HepG2 (cell line): ENCODE measurements around the gene AP2A2. TPM values are rescaled to one million over a fixed set of nuclear protein-coding genes. Genes with fewer than 3 reads are reported as not detected.

Source experiments
- ATAC-seq: fragments of 200-7000 bp; cut with Tn5 transposase; 3 replicates; pipeline ENCODE4 v1.9.1; 2020; ENCODE audit warnings: mild to moderate bottlenecking, moderate library complexity
- BruUV-seq: library from RNA; stranded (reverse); fragments of 400-500 nt; replicated peaks from 2 replicates; lab custom pipeline; 2021; lab: Mats Ljungman, UMichigan
- CTCF ChIA-PET: fragments of 300-600 bp; formaldehyde crosslinking; extraction: SDS; loops from one replicate; lab custom pipeline; 2021; ENCODE audit warnings: low total read pairs, inconsistent platforms, low intra/inter-chr PET ratio; lab: Yijun Ruan, JAX
- POLR2A ChIA-PET: fragments of 350-600 bp; sonication (Branson Sonifier 250); formaldehyde crosslinking; loops from one replicate; lab custom pipeline; 2020; ENCODE audit warnings: antibody characterized with exemption, inconsistent platforms; lab: Yijun Ruan, JAX
- DNase-seq: peaks from one replicate; pipeline ENCODE4 v3.0.0-alpha.2; 2015; ENCODE audit warnings: low spot score
- FAIRE-seq: peaks from 3 replicates; lab custom pipeline; 2011; peaks lifted over from hg19 to GRCh38; lab: Jason Lieb, UNC
- H2AFZ ChIP-seq: one replicate; pipeline ENCODE4 v1.6.1; 2011; ENCODE audit warnings: low read length, inconsistent platforms
- H3K27ac ChIP-seq: fragments of 300-600 bp; 3 replicates; pipeline ENCODE4 v1.8.0; 2011; ENCODE audit warnings: mixed run types, mild to moderate bottlenecking, mixed read lengths, low read length, inconsistent platforms; ENCODE audit not compliant: insufficient read depth; ENCODE audit errors: extremely low read length
- H3K27me3 ChIP-seq, 2 experiments: fragments of 200-600 bp in 1 of 2; 2 replicates in 1 of 2; 3 replicates in 1 of 2; pipeline versions ENCODE4 v1.6.0 to v1.8.0; 2011; ENCODE audit warnings: low read length in 2 of 2, mild to moderate bottlenecking in 2 of 2, moderate library complexity in 2 of 2, inconsistent platforms in 1 of 2; ENCODE audit not compliant: insufficient read depth in 2 of 2, control insufficient read depth in 1 of 2
- H3K36me3 ChIP-seq, 2 experiments: fragments of 200-600 bp in 1 of 2; replicated peaks in 1 of 2; 2 replicates in 1 of 2; 3 replicates in 1 of 2; pipeline versions ENCODE4 v1.5.1 to v1.8.0; 2011; ENCODE audit warnings: low read length in 2 of 2, inconsistent platforms in 1 of 2; ENCODE audit not compliant: insufficient read depth in 2 of 2, control insufficient read depth in 1 of 2
- H3K4me1 ChIP-seq: 2 replicates; pipeline ENCODE4 v1.5.1; 2012; ENCODE audit warnings: low read length, inconsistent platforms; ENCODE audit not compliant: insufficient read depth
- H3K4me2 ChIP-seq: 2 replicates; pipeline ENCODE4 v1.6.0; 2011; ENCODE audit warnings: low read depth, low read length, inconsistent platforms
- H3K4me3 ChIP-seq, 3 experiments: fragments of 200-600 bp in 1 of 3; sonication (generic), shearing (Covaris generic) in 1 of 3; replicated peaks in 1 of 3; 2 replicates each; pipeline ENCODE4 v1.5.1; 2011 to 2016; ENCODE audit warnings: low read length in 3 of 3, inconsistent platforms in 2 of 3, low read depth in 2 of 3, mild to moderate bottlenecking in 2 of 3, control low read depth in 1 of 3, mixed read lengths in 1 of 3; ENCODE audit not compliant: insufficient read depth in 1 of 3
- H3K79me2 ChIP-seq: one replicate; pipeline ENCODE4 v1.6.1; 2011; ENCODE audit warnings: low read length, inconsistent platforms; ENCODE audit not compliant: insufficient read depth
- H3K9ac ChIP-seq: 2 replicates; pipeline ENCODE4 v1.6.0; 2011; ENCODE audit warnings: mild to moderate bottlenecking, low read depth, low read length, inconsistent platforms; ENCODE audit not compliant: insufficient read depth
- H3K9me3 ChIP-seq: 2 replicates; pipeline ENCODE4 v1.5.1; 2012; ENCODE audit warnings: mild to moderate bottlenecking, low read length
- H4K20me1 ChIP-seq: 2 replicates; pipeline ENCODE4 v1.6.0; 2011; ENCODE audit warnings: inconsistent platforms, mild to moderate bottlenecking, low read length, moderate library complexity; ENCODE audit not compliant: insufficient read depth
- MIER2 ChIP-seq: IDR thresholded peaks from 2 replicates; pipeline ENCODE4 v1.6.1; 2016; ENCODE audit warnings: missing biosample characterization, missing genetic modification reagents
- MTERF4 ChIP-seq: sonication (generic); formaldehyde crosslinking; IDR thresholded peaks from 2 replicates; pipeline ENCODE4 v1.8.0; 2023; ENCODE audit warnings: mild to moderate bottlenecking, missing genetic modification reagents
- NRL ChIP-seq: sonication (generic); formaldehyde crosslinking; IDR thresholded peaks from 2 replicates; pipeline ENCODE4 v1.5.0; 2020; ENCODE audit warnings: missing genetic modification reagents, mild to moderate bottlenecking, moderate library complexity, borderline replicate concordance
- RBAK ChIP-seq: sonication (generic); formaldehyde crosslinking; IDR thresholded peaks from 2 replicates; pipeline ENCODE4 v1.5.1; 2020; ENCODE audit warnings: mild to moderate bottlenecking, missing genetic modification reagents
- RBM22 ChIP-seq: fragments of 200-400 bp; formaldehyde crosslinking; optimal IDR thresholded peaks from 2 replicates; pipeline ENCODE3; 2017; ENCODE audit warnings: mild to moderate bottlenecking, low read length, moderate library complexity
- THAP11 ChIP-seq: IDR thresholded peaks from 2 replicates; pipeline ENCODE4 v1.6.1; 2016; ENCODE audit warnings: missing biosample characterization, missing genetic modification reagents
- ZFP82 ChIP-seq: sonication (generic); formaldehyde crosslinking; IDR thresholded peaks from 2 replicates; pipeline ENCODE4 v1.5.1; 2020; ENCODE audit warnings: mild to moderate bottlenecking, missing genetic modification reagents, borderline replicate concordance
- ZNF687 ChIP-seq: sonication (generic); formaldehyde crosslinking; IDR thresholded peaks from 2 replicates; pipeline ENCODE4 v1.5.1; 2020; ENCODE audit warnings: mild to moderate bottlenecking, missing genetic modification reagents, moderate library complexity
- WGBS: methylation state at CpG from one replicate; pipeline ENCODE4 v1.1.6; 2017; ENCODE audit warnings: low lambda C conversion rate; 5-methylcytosine and 5-hydroxymethylcytosine counted together
- in situ Hi-C: cut with HindIII; loops from 2 replicates; pipeline ENCODE4 v1.10.0; 2017; ENCODE audit warnings: low pct_unique_long_range_greater_than_20kb; ENCODE audit not compliant: extremely low pct_ligation_motif_present
- intact Hi-C: fragments of 100-400 bp; cut with micrococcal nuclease; formaldehyde crosslinking; loops from one replicate; pipeline ENCODE4 v1.10.0; 2022; ENCODE audit not compliant: unreplicated experiment
- polyA plus RNA-seq, 8 experiments: library from polyadenylated mRNA; depleted of rRNA in 3 of 8; stranded (reverse) in 7 of 8; unstranded in 1 of 8; fragments of >200 nt; fragmentation: Illumina TruSeq in 4 of 8; extraction: Trizol in 4 of 8; gene quantifications; 2 replicates each; pipeline versions ENCODE4 v1.2.1 to v1.2.3, GENCODE V29; 2011 to 2016; ENCODE audit warnings: low read depth in 4 of 8, missing spikeins in 1 of 8, mixed read lengths in 1 of 8; ENCODE audit not compliant: insufficient read depth in 1 of 8
- total RNA-seq, 5 experiments: library from RNA; depleted of rRNA; stranded (reverse); fragments of >200 nt; fragmentation: Illumina TruSeq; extraction: Trizol; gene quantifications; 2 replicates each; pipeline ENCODE4 v1.2.3, GENCODE V29; 2016; ENCODE audit warnings: low read depth in 1 of 5

AP2A2 gene
- total and polyA plus RNA-seq, 2 of the 13 experiments (the other 11 are each of a cell fraction or from before 2014, with no cell fraction given), result 25.7 to 75.7 TPM

GRCh38 chr11:914747-915501, 10.7 kb upstream of the AP2A2 start (continued):
- TF ChIP-seq RBAK (CRISPR knock-in tag) (no peak), MIER2 (no peak), MTERF4 (CRISPR knock-in tag) (no peak), ZFP82 (CRISPR knock-in tag) (no peak), THAP11 (CRISPR knock-in tag) (0 out of 2 replicates have a peak, but pooled peaks have one; percentile 45)

- no peaks in the 10 kb centered on the region for H3K27me3 ChIP-seq
- WGBS, result 75% methylated on average over 5 of the region's 8 CpGs
- H3K79me2 ChIP-seq, result no peaks in the 10 kb centered on the region
- no peak overlapping the region for H2AFZ ChIP-seq
- H3K4me3 ChIP-seq, result no peak overlapping the region
- no TSS peak for BruUV-seq
- no peaks in the 10 kb centered on the region for H3K36me3 ChIP-seq
- H3K9ac ChIP-seq, result no peak overlapping the region
- TF ChIP-seq ZNF687 (CRISPR knock-in tag), result peak; percentile 18; the same call in 1 of the 2 replicates
- TF ChIP-seq RBM22, result no peak
- no peak for TF ChIP-seq NRL (CRISPR knock-in tag)
- TF ChIP-seq, all 625 proteins: peak for 1
- no peak for FAIRE-seq
- ChIA-PET CTCF (no interaction called here), POLR2A (no interaction called here)
- Histone ChIP-seq H4K20me1 (no peaks in the 10 kb centered on the region), H3K27ac (no peak overlapping the region), H3K9me3 (no peaks in the 10 kb centered on the region), H3K4me1 (peaks cover 62% of the 10 kb centered on the region), H3K4me2 (no peak overlapping the region)
- no peak for DNase-seq
- in situ Hi-C loops (no loop called here), intact Hi-C loops (no loop called here)
- ATAC-seq, result no peak
Measured at GRCh38 chr11:917426-917825, 8.2 kb upstream of the AP2A2 start.
